DMS 273 (cell line): ENCODE measurements around the gene ESCO1.

Experiments used
- DNase-seq: peaks from one replicate; lab custom pipeline; 2025; ENCODE audit not compliant: unreplicated experiment; lab: John Stamatoyannopoulos, UW

Gene ESCO1

GRCh38 chr18:21489919-21490495 is 110.5 kb downstream of the ESCO1 start:
- peak; percentile 23 for DNase-seq

- DNase-seq, result peak; percentile 84
These were observed 111.3 kb downstream of the ESCO1 start for GRCh38 chr18:21489119-21489750.

DNA sequence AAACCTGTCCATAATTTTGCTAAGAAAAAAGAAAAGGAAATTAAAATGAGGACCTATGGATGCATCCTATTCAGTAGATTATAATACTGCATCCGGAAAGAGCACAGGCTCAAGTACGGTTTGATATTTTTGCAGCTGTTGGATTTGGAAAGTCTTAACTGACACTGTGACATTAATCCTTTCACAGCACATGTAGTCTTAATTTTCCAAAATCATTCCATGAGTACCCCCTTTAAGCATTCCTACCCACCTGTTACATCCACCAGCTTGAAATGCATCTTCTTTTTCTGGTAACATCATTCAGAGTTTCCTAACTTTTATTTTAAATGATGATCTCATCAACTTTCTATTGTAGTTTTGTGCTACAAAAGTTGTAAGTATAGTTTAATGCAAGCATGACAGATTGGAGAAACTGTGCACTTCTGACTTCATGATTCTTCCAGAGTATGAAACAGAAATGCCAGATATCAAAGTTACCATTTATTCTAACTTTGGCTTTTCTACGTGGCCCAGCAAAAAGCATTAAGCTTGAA is 113.5 kb downstream of the ESCO1 start:
- no peak for DNase-seq

DNA sequence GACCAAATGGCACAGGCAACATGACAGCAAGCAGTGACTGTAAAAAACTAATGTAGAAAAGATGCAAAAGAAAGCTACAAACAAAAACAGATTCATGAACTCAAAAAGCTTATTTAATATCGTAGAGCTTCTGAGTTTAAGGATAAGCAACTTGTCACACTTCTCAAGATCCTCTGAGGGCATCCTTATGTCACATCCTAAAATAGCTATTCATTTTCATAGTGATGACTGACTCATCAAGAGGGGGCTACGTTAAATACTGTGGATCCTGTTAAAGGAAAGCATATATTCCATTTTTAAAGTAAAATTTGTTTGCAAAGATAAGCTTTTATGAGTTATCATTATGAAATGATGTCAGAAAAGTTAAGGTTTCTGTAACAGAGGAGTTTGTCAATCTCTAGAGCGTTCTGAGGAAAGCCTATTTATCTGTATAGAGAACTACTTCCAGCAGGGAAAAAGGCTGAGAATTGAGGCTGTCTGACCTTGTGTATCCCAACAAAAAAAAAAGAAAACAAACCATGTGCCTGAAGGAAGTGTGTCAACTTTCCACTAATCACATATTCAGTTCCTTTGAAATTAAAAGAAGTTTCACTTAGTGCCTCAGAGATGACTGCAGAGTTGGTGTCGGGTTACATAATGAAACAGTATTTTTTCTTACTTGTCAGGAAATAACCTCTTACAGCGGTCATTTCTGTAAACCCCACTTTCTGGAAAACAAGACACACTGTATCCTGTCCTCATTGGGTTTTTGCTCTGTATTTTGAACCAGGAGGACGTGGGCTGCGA is 115.5 kb downstream of the ESCO1 start:
- DNase-seq, result peak; percentile 11

- no peak for DNase-seq
These were observed 117.5 kb downstream of the ESCO1 start for GRCh38 chr18:21483051-21483450.

GRCh38 chr18:21481739-21482138 is 118.8 kb downstream of the ESCO1 start:
- no peak for DNase-seq

DNA sequence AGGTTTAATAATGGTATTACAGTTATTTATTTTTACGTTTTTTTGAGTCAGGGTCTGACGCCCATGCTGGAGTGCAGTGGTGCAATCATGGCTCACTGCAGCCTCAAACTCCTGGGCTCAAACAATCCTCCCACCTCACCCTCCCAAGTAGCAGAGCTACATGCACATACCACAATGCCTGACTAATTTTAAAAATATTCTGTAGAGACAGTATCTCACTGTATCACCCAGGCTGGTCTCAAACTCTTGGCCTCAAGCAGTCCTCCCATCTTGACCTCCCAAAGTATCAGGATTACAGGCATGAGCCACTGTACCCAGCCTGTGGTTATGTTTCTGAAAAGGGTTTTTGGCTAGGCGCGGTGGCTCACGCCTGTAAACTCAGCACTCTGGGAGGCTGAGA is 120.8 kb downstream of the ESCO1 start:
- no peak for DNase-seq
